CD4-positive, alpha-beta T cell treated with Interleukin-1 beta for 1 hour (primary cell): Measurements from ENCODE around the gene POLA1.

ENCODE experiments used
- DNase-seq, 2 donors: peaks; one replicate each; pipeline ENCODE4 v3.0.0-alpha.2; 2020 to 2022

The POLA1 gene

DNA sequence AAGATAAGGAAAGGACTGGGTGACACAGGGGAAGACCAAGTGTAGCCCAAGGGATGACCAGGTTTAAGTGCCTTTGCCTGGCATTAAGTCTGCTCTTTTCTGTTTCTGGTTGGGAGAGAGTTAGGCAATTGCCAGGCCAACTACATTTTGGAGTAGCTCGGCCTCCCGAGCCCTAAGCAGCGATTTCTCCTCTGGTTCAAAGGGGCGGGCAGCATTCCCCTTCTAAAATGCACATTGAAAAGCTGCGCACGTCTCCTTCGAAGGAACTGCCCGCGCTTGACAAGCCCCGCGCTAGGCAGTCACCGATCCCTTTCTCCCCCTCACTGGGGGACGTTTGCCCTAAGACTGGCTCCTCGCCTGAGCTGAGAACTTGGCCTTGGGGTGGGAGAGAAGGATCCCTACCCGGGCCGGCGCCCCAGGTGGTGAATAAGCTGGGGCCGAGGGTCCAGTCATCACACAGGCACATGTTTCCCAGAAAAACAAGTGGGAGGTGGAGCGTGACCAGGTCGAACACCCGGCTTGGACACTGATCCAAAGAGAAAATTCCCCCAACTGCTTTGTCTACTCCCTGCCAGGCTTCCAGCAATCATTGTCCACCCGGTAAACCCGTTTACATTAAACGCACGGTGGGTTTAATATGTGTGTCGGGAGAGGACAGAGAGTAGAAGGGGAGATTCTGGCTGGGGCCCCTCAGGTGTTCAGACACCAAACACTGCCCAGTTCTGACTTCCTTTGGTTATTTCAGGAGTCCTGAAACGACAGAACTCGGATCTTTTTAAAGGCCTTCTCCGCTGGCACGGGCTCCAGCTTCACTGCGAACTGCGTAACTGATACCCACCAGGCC, 318.1 kb downstream of the POLA1 start:
- DNase-seq = no peak

- no peak for DNase-seq
Observed at GRCh38 chrX:25012433-25012735, 318.7 kb downstream of the POLA1 start.

DNA sequence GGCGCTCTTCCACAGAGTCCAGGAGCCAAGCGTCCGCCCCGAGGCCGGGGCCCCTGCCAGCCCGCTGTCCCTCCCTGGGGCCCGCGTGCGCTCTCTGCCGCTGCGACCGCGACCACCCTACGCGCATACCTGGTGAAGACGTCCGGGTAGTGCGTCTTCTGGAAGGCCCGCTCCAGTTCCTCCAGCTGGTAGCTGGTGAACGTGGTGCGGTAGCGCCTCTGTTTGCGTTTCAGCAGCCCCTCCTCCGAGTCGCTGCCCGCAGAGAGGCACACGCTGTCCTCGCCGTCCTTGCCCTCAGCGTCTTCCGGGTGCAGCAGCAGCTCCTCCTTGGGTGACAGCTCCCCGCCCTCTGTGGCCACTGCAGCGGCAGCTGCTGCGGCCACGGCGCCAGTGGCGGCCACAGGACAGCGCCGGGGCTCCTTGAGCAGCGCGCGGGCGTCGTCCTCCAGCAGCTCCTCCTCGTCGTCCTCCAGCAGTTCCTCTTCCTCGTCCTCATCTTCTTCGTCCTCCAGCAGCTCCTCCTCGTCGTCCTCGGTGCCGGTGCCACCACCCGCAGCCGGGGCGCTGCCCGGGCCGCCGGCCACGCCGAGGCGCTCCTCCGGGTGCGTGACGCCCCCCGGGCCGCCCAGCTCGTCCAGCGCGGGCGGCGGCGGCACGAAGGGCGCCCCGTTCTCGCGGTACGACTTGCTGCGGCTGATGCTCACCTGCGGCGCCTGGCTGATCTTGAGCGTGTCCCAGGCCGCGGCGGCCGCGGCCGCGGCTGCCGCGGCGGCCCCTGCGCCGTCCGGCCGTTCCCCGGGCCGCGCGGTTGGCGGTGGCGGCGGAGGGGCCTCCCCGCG, 319.3 kb downstream of the POLA1 start:
- DNase-seq = no peak

DNA sequence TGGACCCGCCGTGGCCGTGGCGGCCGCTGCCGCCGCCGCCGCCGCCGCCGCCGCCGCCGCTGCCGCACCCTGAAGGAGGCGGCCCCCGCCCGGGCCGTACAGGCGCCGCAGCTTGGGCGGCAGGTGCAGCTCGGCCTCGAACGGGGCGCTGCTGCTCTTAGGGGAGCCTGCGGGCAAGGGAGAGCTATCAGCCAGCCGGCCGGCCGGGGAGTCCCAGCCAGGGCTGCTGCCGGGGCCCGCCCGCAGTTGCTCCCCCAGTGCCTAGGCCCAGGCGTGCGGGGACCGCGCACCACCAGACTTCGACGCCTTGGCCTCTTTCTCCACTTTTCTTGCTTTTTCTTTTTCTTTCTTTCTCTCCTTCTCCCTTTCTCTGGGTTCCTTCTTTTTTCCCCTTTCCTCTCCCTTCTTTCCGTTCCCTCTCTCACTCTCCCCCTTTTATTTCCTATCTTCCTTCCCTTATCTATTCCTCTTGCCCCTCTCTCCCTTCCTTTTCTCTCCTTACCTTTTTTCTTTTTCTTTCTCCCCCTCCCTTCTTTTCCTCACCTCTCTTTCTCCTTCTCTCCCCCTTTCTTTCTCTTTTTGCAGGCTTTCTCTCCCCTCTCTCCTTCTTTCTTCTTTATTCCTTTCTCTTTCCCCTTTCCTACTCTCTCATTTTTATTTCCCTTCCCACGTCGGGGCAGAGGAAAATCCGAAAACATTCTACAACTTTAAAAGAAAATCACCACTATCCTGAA, 320.1 kb downstream of the POLA1 start:
- DNase-seq = no peak

DNA sequence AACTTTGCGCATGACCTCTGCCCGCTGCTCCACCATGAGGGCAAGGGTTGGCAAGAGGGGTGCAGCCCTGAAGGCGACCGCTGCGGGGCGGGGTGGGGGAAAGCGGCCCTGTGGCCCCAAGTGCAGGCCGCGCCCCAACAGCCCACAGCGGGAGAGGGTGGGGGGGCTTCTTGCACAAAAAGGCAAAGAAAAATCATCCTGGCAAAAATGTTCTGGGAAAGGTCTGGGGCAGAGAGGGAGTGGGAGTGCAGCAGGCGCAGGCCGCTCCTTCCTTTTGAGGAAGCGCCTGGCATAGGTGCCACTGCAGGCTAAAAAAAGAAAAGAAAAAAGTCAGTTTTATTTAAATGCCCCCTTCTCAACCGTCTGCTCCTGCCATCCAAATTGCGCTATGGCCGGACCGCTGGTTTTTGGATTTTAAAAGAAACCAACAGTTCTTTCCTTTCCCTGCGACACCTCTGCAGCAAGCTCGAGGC, 320.7 kb downstream of the POLA1 start:
- DNase-seq = no peak

- DNase-seq = peak; percentile 15 to 25
Observed at GRCh38 chrX:25015486-25016360, 322.0 kb downstream of the POLA1 start, which contains the start of gene ARX. TSS of gene ARX (minus strand) at chrX:25015965. CDS start at chrX:25015737, 228 bp downstream.

- no peak for DNase-seq
Observed at GRCh38 chrX:25016361-25016671, 322.6 kb downstream of the POLA1 start.

DNA sequence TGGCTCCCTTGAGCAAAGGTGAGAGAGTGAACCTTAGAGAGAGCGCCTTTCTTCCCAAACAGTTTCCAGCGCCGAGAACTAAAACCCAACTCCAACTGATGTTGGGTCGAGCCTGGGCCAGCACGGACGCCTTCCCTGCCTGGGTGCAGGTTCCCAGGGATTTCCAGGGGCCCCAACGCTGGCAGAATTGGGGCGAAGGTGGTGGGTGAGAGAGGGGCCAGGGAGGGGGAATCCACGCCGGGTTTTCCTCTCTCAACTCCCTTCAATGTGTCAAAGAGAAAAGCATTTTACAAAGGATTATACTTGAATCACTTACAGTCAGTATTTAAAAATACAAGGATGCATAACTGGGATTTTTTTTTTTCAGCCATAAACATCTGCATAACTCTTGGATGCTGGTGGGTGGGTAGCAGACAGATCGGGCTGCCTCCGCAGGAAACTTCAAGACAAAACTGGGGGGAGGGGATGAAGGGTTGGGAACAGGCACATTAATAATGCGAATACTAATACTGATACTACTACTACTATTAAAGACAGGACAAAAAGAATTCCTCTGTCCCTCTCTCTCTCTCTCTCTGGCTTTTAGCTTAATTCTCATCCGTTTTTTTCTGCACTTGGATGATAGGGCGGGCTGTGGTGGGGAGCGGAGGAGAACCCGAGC, 323.4 kb downstream of the POLA1 start:
- DNase-seq = no peak

- no peak for DNase-seq
Observed at GRCh38 chrX:25017667-25018247, 324.0 kb downstream of the POLA1 start.

DNA sequence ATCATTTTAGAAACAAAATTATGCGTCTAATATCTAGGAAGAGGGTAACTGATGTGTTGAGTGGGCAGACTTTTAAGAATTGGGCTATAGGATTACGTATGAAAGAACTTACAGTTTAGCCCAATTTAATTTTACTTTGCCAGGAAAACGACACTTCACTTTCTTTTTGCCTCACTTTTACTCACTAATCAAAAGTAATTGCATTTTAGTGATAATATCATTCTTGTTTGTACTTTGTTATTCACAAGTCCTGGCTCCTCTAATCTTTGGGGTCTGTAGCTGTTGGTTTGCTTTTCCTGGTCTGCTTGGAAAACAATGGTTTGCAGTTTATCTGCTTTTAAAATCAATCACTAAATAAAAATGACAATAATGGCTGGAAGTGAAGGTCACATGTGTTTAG, 325.0 kb downstream of the POLA1 start:
- no peak for DNase-seq

- DNase-seq = no peak
Observed at GRCh38 chrX:25019707-25020390, 326.1 kb downstream of the POLA1 start.

GRCh38 chrX:25020391-25020904, 326.7 kb downstream of the POLA1 start:
- DNase-seq = no peak

GRCh38 chrX:25020905-25021449, 327.3 kb downstream of the POLA1 start:
- peak in 1 of 2 donors; percentile 30 for DNase-seq

DNA sequence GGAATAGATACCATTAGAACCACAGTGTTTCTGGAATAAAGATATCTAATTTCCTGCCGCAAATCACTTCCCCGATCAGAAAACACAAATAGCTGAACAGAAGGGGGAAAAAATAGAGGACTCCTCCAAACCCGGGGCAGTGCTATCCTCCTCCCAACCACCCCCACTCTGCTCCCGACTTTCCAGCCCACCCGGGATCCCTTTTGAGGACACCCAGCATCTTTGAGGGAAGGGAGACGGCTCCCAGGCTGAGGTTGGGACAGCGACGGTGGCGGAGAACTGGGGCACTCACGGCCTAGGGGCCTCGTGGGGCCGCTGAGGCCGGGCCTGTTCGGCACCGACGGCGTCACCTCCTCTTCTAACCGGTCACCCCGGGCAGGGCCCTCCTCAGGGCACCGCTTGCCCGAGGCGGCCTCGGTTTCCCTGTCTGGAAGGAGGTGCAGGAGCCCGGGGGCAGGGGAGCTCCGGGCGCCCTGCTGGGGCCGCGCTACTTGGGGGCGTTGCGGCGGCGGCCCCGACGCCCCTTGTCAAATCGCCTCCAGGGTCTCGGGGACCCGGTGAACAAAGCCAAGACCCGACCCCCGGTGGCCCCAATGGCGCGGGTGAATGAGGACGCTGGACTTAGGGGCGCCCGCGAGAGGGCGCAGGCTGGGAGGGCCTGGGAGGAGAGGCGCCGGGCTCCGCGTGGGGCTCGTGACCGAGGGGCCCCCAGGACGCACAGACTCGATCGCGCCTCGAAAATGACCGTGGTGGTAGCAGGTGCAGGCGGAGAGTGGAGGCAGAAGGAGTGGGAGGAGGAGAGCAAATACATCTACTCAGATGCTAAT, 329.0 kb downstream of the POLA1 start:
- no peak for DNase-seq

- no peak for DNase-seq
Observed at GRCh38 chrX:25023908-25024307, 330.2 kb downstream of the POLA1 start.

GRCh38 chrX:25025615-25026014, 331.9 kb downstream of the POLA1 start:
- DNase-seq = no peak

DNA sequence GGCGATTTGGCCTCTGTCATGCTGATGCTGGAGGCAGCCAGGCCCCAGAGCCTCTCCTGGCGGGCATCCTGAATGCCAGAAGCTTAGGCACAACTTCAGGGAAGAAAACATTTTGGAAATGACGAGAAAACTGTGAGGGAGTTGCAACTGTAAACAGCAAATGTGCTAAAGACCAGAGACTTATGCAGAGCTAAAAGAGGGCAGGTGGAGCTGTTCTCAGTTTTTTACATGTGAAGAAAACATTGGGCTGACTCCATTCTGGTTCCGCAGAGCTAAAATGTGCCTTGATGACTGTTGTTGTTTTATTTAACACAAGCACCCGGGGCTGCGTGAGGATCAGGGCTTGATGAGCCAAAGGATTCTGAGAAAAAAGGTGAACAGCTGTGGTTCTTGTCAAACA, 332.9 kb downstream of the POLA1 start:
- no peak for DNase-seq

DNA sequence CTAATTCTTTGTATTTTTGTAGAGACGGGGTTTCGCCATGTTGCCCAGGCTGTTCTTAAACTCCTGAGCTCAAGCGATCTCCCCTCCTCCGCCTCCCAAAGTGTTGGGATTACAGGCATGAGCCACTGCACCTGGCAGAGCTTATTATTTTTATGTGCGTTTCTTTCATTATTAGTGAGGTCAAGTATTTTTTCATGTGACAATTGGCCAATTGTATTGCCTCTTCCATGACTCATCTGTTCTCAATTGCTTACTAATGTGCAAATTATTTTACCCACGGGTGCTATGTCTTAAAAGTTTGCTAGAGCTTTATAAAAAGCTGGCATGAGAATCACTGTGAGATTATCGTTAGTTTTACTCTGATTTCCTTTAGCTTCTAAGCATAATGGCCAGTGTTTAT, 335.0 kb downstream of the POLA1 start:
- no peak for DNase-seq

- DNase-seq = no peak
Observed at GRCh38 chrX:25029288-25029825, 335.6 kb downstream of the POLA1 start.
